ENCODE measurements around the gene UBTD2.
"Not testable (repeated sequence)": the region's sequence is repeated elsewhere in the genome, so short reads cannot be mapped to it uniquely, and the experiment has no call there.

The UBTD2 gene

DNA sequence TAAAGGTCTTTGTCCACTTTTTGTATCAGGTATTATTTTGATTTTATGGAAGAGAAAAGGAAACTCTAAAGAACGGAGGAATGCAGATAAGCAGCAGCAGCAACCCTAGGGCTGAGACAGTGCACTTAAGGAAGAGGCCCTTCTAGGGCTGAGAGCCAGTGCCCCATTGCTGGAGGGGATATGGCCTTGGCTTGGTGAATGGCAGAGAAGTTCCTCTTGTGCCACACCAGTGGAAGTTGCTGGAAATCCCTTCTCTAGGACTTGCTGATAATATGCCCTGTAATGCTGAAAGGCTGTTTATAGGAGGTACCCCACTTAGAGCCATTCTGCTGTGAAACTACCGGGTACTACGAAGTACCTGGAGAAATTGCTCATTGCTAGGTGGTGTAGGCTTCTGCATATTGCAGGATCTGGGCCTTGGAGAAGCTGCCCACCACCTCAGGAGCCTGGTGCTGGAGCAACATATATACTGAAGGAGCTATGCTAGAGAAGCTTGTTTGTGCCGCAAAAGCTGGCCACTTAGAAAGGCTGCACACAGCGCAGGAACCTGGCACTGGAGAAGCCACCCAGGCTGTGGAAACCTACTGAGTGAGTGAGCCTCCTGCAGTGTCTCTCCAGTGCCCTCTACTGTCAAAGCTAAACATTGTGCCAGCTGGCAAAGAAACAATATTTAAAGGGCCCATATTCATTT, 9.6 kb upstream of the UBTD2 start:
- DNase-seq = peak; percentile 71

- DNase-seq = not testable (repeated sequence)
Measured at GRCh38 chr5:172291837-172292236, 8.3 kb upstream of the UBTD2 start.

GRCh38 chr5:172288465-172288864, 4.9 kb upstream of the UBTD2 start:
- DNase-seq = peak; percentile 68

DNA sequence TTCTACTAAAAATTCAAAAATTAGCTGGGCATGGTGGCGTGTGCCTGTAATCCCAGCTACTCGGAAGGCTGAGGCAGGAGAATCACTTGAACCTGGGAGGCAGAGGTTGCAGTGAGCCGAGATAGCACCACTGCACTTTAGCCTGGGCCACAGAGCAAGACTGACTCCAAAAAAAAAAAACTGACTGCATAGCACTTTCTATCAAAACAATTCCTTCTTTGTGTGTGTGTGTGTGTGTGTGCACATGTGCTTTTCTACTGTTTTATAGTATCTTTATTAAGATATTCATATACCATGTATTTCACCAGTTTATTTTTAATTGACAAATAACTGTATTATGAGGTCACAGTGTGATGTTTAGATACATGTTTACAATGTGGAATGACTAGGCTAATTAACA, 3.6 kb upstream of the UBTD2 start:
- not testable (repeated sequence) for DNase-seq

DNA sequence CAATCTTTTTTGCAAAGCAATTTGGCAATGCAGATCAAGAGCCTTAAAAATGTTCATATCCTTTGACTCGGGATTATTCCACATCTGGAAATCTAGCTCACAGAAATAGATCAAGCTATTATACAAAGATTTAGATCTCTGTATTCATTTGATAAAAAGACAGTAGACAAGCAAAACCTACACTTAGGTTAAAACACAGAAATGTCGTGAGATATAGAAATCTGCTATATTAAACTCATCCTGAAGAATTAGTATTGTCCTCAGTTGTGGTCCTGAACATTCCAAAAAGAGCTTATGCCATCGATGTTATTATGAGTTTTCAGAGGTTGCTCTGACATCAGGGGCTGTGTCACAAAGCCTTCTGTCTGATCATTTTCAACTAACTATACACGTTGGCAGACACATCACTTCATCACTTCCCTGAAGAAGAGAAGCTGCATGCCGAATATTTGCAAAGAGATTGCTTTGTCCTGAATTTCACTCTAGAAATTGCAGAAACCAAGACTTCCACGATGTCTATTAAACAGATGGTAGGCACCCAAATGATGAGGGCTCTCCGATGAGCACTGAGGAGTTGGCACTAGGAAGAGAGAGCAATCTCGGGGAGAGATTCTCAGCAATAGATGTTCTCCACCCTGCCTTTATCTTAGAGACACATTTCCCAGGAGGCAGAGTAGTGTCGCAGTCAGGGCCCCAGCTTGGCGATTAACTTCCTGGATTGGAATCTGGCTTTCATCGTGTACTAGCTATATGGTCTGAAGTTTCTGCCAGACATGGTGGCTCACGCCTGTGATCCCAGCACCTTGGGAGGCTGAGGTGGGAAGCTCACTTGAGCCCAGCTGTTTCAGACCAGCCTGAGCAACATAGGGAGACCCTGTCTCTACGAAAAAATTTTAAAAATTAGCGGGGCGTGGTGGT, 1.9 kb upstream of the UBTD2 start:
- no peak for DNase-seq

DNA sequence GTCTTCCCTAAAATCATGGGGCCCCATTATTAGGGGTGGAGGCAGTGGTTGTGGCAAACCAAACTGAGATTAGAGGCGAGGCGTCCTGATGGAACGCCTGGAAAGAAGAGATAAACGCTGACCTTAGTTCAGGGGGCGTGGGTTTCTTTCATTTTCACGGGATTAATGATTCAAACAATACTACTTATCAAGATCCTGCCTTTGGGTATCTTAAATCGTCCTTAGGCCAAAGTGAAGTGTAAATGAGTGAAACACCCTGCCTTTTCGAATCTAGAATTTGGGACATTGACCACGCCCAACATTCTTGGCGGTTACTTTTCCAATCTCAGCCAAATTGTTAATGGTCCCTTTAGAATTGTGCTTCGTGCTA, 1.0 kb upstream of the UBTD2 start:
- peak; percentile 34 for DNase-seq

DNA sequence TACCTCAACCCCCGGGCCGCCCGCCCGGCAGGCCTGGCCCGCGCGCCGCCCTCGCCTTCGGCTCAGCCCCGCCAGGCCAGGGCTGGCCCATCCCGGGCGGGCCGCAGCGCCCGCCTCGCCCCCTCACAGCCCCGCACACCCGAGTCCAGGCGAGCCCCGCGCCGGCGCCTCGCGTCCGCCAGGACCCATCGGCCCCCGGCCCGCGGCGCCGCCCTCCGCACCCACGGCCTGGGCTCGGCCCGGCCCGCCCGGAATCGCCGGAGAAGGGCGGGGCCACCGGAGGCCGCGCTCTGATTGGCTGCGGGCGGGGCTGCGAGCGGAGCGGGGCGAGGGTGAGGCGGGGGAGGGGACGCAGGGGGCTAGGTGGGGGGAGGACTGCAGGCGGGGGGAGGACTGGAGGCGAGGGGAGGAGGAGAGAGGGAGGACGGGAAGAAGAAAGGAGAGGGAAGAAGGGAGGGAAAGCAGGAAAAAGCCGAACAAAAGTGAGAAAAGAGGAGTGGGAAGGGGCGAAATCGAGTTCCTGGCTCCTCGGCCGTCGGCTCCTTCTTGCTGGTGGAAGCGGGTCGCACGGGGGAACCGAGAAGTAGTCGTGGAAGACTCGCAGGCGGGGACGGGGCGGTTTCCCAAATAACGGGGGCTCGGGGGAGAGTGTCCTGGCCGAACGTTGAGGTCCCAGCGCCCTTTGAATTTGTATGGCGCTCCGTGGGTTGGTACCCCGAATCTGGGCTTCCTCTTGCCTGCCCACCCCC, 472 bp upstream of the UBTD2 start:
- peak; percentile 90 for DNase-seq

- peak; percentile 36 for DNase-seq
Measured at GRCh38 chr5:172282272-172283019, 1.1 kb downstream of the UBTD2 start.

- no peak for DNase-seq
Measured at GRCh38 chr5:172281346-172281745, 2.2 kb downstream of the UBTD2 start.

DNA sequence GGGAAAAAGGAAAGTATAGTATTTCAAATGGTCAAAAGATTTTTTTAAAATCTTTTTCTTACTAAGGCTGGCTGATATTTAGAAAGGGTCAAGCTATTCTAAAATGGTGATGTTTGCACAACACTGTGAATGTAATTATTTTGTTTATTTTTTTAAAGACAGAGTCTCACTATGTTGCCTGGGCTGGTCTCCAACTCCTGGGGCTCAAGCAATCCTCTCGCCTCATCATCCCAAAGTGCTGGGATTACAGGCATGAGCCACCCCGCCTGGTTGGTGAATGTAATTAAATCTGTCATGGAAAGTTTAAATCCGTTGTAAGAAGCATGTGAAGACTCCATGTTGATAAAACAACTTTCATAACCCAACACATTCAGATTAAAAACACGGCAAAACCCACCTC, 2.6 kb downstream of the UBTD2 start:
- peak; percentile 47 for DNase-seq

DNA sequence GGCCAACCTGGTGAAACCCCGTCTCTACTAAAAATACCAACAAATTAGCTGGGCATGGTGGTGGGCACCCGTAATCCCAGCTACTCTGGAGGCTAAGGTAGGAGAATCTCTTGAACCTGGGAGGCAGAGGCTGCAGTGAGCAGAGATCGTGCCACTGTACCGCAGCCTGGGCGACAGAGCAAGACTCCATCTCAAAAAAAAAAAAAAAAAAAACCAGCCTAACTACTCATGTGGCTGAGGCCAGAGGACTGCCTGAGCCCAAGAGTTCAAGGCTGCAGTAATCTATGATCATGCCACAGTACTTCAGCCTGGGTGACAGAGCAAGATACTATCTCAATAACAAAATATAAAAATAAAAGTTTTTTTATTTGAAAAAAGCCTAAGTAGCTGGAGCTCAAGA, 3.2 kb downstream of the UBTD2 start:
- DNase-seq = no peak

DNA sequence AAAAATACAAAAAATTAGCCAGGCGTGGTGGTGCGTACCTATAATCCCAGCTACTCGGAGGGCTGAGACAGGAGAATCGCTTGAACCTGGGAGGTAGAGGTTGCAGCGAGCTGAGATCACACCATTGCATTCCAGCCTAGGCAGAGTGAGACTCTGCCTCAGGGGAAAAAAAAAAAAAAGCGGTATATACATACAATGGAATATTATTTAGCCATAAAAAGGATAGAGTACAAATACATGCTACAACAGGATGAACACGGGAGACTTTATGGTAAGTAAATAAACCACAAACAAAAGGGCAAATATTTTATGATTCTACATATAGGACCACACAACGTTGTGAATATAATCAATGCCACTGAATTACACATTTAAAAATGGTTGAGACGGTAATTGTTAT, 5.2 kb downstream of the UBTD2 start:
- DNase-seq = no peak

GRCh38 chr5:172276214-172276613, 7.3 kb downstream of the UBTD2 start:
- DNase-seq = no peak

DNA sequence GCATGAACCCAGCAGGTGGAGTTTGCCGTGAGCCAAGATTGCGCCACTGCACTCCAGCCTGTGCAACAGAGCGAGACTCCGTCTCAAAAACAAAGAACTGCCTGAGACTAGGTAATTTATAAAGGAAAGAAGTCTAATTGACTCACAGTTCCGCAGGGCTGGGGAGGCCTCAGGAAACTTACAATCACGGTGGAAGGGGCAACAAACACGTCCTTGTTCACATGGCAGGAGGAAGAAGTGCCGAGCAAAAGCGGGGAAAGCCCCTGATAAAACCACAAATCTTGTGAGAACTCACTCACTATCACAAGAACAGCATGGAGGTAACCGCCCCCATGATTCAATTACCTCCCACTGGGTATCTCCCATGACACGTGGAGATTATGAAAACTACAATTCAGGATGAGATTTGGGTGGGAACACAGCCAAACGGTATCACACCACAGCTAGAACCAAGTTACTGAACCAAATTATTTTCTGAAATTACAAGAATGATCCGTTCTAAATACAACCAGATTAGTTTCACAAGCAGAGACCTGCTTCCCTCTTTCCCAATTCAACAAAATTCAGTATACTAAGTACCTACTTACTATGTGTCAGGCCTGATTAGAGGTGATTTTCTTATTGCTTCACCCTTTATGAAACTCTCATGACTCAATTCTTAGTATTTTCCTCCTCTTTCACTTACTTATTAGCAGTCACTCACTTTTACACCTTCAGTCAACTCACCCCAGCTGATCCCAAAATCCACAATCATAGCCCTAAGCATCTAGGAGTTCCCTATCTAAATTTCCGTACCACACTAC, 8.4 kb downstream of the UBTD2 start:
- DNase-seq = no peak

DNA sequence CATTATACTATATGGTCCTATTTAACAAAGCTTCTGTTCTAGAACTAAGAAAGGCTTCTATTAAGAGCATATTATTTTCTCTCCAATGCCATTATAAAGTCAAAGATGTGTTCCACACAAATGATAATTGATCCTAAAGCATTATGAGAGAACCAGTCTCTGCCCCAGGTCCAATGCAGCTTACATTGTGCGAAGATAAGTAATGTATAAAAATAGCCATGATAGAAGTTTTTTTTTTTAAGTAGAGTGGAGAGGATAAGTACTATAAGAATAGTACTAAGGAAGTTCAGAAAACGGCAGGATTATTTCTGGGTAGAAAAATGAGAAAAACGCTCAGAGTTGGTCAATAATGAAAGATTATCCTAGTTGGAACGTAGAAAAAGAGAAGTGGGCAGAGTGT, 15.6 kb downstream of the UBTD2 start:
- DNase-seq = no peak

- no peak for DNase-seq
Measured at GRCh38 chr5:172266676-172267092, 16.9 kb downstream of the UBTD2 start.

GRCh38 chr5:172266071-172266675, 17.4 kb downstream of the UBTD2 start:
- no peak for DNase-seq

DNA sequence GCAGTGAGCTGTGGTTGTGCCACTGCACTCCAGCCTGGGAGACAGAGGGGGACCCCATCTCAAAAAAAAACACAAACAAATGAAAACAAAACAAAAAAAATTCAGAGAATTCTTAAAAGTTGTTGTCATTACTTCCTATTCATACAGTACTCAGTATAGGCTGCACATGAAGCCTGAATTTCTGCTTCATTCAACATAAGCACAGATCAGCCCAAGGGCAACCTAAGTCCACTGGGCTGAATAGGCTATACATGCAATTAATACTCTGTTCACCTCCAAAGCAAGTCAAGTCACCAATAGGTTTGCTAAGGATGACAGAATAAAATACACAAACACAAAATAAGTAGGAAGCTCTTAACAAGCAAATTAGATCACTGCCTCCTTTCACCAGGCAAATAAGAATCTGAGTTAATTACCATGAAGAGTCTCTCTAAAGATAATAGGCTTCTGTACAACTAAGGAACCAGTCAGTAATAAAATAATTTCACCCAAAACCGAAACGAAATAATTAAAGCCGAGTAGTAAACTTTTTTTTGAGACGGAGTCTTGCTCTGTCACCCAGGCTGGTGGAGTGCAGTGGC, 18.7 kb downstream of the UBTD2 start:
- DNase-seq = no peak

- DNase-seq = no peak
Measured at GRCh38 chr5:172255444-172255843, 28.1 kb downstream of the UBTD2 start.

DNA sequence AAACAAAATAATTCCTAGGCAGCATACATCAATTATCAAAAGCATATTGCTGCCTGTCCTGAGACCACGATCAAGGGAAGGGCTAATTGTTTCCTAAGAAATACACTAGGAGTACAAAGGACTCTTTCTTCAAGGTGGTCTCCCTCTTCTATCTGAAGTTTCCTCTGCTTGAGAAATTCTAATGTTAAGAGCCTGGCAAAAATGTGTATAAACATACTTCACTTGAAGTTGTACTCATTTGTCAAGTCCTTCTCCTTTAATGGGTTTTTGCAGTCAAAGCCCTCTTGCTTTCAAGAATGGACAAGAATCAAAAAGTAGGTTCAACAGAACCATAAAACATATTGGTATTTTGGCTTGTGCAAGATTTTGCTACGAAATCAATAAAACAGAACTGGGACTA, 31.1 kb downstream of the UBTD2 start:
- no peak for DNase-seq

GRCh38 chr5:172251419-172251818, 32.1 kb downstream of the UBTD2 start:
- no peak for DNase-seq
